Liver (tissue), 3 donors: ENCODE measurements around the gene KRTAP12-1.

ENCODE experiments used
- CTCF ChIP-seq: fragments of 150-350 bp; IDR thresholded peaks from 2 replicates; pipeline ENCODE4 v1.5.1; 2017; ENCODE audit warnings: improper control_type of control experiment, low read depth, low read length; ENCODE audit not compliant: missing input control
- MAX ChIP-seq: IDR thresholded peaks from 2 replicates; pipeline ENCODE4 v1.6.1; 2016; ENCODE audit warnings: antibody characterized with exemption
- REST ChIP-seq: IDR thresholded peaks from 2 replicates; pipeline ENCODE4 v1.6.1; 2016; ENCODE audit warnings: antibody characterized with exemption, mild to moderate bottlenecking
- TAF1 ChIP-seq: conservative IDR thresholded peaks from 2 replicates; pipeline ENCODE4 v1.6.1; 2016; ENCODE audit warnings: antibody characterized with exemption, mild to moderate bottlenecking
- donor health status: healthy.
- donor health status: healthy.

- TF ChIP-seq CTCF (no peak), MAX (no peak), TAF1 (no peak), REST (no peak)
These were observed 22.9 kb downstream of the KRTAP12-1 start for GRCh38 chr21:44658913-44659595.
